Nephron progenitor cell (in vitro differentiated cells): Measurements from ENCODE around the gene TLR2.

ENCODE experiments used
- DNase-seq: peaks from one replicate; pipeline ENCODE4 v3.0.0; 2021
- H3K27ac Mint-ChIP-seq: 2 replicates; pipeline ENCODE4 v1.8.0; 2021; ENCODE audit warnings: mild to moderate bottlenecking, moderate library complexity, mixed read lengths
- H3K27me3 Mint-ChIP-seq: 2 replicates; pipeline ENCODE4 v1.8.0; 2021; ENCODE audit warnings: mild to moderate bottlenecking, low read depth, mixed read lengths; ENCODE audit not compliant: poor library complexity
- H3K36me3 Mint-ChIP-seq: 2 replicates; pipeline ENCODE4 v1.8.0; 2021; ENCODE audit warnings: low read depth, mixed read lengths
- H3K4me1 Mint-ChIP-seq: 2 replicates; pipeline ENCODE4 v1.8.0; 2021; ENCODE audit warnings: mixed read lengths
- H3K4me3 Mint-ChIP-seq: 2 replicates; pipeline ENCODE4 v1.8.0; 2021; ENCODE audit warnings: mild to moderate bottlenecking, moderate library complexity, mixed read lengths
- H3K9me3 Mint-ChIP-seq: 2 replicates; pipeline ENCODE4 v1.8.0; 2021; ENCODE audit warnings: mild to moderate bottlenecking, moderate library complexity, mixed read lengths
- TF ChIP-seq, protein P1 (sequence below): fragments of 200-600 bp; sonication (generic); IDR thresholded peaks from 2 replicates; pipeline ENCODE4 v1.5.0; 2021; ENCODE audit warnings: antibody characterized with exemption

TLR2 gene

DNA sequence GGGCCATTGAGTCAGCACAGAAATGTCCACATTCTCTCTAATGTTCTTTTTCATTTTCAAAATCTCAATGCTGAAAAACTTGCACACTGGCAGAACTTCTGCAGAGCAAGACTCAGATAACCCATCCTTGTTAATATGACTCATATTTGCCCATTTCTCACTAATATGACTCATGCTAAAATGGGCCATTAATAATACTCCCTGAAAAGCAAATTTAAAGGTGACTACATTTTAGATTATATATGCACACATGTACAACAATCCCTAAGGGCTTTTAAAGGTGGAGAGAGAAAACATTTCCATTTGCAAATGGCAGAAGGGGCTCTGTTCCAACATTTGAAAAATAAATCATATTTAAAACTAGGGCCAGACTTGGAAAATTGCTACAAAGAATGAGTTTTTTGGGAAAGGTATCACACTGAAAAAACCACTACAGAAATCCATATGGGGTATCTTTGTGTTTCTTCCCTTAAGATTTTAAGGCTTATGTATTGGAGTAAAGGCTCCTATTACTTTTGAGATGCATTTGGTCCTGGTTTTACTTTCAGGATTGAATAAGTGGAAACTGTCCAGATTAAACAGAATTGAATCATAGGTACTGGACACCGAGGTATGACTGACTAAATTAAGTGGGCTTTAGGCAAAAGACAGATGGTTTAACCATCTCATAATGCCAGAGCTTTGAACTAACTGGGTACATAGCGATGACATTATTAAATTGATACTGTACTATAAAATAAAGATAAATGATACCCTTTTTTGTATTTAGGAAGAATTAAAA is 30.0 kb downstream of the TLR2 start:
- Mint-ChIP-seq H3K9me3 (no peaks in the 10 kb centered on the region), H3K27me3 (peaks cover 10% of the 10 kb centered on the region), H3K27ac (no peak overlapping the region), H3K4me1 (no peaks in the 10 kb centered on the region), H3K36me3 (peaks cover 3% of the 10 kb centered on the region), H3K4me3 (no peak overlapping the region)
- no peak for DNase-seq
- TF ChIP-seq, protein P1, sequence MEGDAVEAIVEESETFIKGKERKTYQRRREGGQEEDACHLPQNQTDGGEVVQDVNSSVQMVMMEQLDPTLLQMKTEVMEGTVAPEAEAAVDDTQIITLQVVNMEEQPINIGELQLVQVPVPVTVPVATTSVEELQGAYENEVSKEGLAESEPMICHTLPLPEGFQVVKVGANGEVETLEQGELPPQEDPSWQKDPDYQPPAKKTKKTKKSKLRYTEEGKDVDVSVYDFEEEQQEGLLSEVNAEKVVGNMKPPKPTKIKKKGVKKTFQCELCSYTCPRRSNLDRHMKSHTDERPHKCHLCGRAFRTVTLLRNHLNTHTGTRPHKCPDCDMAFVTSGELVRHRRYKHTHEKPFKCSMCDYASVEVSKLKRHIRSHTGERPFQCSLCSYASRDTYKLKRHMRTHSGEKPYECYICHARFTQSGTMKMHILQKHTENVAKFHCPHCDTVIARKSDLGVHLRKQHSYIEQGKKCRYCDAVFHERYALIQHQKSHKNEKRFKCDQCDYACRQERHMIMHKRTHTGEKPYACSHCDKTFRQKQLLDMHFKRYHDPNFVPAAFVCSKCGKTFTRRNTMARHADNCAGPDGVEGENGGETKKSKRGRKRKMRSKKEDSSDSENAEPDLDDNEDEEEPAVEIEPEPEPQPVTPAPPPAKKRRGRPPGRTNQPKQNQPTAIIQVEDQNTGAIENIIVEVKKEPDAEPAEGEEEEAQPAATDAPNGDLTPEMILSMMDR: no peak

DNA sequence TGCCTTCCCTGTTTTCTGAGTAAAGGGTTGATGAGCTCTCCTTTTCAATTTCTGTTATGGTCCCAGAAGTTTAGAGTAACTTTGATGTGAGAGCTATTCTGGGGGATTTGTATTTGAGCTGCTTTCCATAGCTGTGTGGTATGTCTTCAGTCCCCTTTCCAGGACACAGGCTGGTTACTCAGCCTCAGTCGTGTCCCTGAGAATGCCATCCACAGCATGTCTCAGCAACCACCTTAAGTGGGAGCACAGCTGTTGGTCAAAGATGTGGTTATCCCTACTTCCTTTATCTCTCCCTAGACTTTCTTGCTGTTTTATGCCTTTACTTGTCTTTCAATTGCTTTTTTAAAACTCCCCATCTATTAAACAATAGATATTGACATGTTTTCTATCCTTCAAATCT is 38.0 kb downstream of the TLR2 start:
- Mint-ChIP-seq H3K9me3 (no peaks in the 10 kb centered on the region), H3K36me3 (peaks cover 6% of the 10 kb centered on the region), H3K27ac (no peak overlapping the region), H3K4me3 (no peak overlapping the region), H3K27me3 (peaks cover 10% of the 10 kb centered on the region), H3K4me1 (no peaks in the 10 kb centered on the region)
- DNase-seq: no peak
- TF ChIP-seq, protein P1: no peak

DNA sequence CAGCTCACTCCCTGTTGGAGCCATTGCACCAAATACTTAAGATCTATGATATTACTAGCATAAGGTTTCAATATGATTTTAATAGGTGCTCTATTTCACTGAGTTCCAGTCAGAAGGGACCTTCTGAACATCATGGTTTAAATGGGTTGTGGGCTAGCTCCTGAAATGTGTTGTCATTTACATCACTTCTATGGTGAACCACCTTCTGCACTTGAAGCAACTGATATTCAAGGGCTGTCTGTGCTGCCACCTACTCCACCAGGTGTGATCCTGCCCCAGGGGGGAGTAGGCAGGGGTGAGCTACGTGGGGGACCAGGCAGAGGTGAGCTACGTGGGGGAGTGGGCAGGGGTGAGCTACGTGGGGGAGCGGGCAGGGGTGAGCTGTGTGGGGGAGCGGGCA is 40.5 kb downstream of the TLR2 start:
- no peak overlapping the region for H3K27ac Mint-ChIP-seq
- no peak overlapping the region for H3K4me3 Mint-ChIP-seq
- no peaks in the 10 kb centered on the region for H3K36me3 Mint-ChIP-seq
- no peaks in the 10 kb centered on the region for H3K9me3 Mint-ChIP-seq
- H3K4me1 Mint-ChIP-seq: no peaks in the 10 kb centered on the region
- TF ChIP-seq, protein P1: no peak
- no peak for DNase-seq
- peaks cover 10% of the 10 kb centered on the region for H3K27me3 Mint-ChIP-seq

DNA sequence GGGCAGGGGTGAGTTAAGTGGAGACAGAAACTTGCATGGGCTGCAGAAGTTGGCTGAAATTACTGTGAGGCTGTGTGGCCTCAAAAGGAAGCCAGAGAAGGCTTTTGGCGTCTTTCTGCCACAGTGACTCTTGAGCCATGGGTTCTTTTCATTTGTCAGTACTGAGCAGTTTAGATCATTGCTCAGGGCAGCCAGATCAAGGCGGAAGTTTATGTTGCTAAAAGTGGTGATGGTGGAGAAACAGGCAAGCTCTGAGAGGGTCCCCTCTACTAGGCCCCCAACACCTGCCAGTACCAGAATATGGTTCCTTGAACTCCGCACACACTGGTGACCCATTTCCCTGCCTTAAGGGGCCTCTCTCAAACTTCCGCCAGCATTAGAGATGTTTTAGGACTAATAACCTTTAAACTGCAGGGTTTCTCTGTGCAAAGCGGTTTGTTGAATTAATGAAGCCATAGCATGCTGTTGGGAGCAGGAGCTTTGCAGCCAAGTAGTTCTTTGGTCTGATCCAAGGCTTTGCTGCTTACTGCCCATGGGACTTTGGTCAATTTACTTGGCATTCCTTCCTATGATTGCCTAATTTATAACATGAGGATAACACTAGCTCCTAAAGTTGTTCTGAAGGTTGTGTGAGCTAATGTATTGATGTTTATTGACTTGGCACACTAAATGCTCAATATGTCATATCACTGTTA is 41.2 kb downstream of the TLR2 start:
- DNase-seq: no peak
- H3K36me3 Mint-ChIP-seq: no peaks in the 10 kb centered on the region
- no peak overlapping the region for H3K4me3 Mint-ChIP-seq
- TF ChIP-seq, protein P1: no peak
- no peaks in the 10 kb centered on the region for H3K9me3 Mint-ChIP-seq
- peaks cover 10% of the 10 kb centered on the region for H3K27me3 Mint-ChIP-seq
- no peak overlapping the region for H3K27ac Mint-ChIP-seq
- H3K4me1 Mint-ChIP-seq: no peaks in the 10 kb centered on the region

DNA sequence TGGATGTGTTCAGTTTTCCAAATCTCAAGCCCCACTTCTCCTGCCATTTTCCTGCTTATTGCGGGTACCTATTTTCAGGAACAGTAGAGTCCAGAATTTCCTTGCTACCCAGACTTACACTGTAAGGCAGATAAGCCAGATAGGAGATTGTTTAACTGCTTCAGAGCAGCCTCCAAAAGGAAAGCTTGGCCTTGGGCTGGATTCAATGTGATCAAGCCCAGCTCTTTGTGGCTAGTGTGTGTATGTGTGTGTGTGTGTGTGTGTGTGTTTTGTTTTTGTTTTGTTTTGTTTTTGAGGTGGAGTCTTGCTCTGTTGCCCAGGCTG is 41.7 kb downstream of the TLR2 start:
- Mint-ChIP-seq H3K27ac (no peak overlapping the region), H3K4me3 (no peak overlapping the region), H3K4me1 (no peaks in the 10 kb centered on the region), H3K36me3 (no peaks in the 10 kb centered on the region), H3K27me3 (peaks cover 10% of the 10 kb centered on the region), H3K9me3 (no peaks in the 10 kb centered on the region)
- no peak for DNase-seq
- TF ChIP-seq, protein P1: no peak

DNA sequence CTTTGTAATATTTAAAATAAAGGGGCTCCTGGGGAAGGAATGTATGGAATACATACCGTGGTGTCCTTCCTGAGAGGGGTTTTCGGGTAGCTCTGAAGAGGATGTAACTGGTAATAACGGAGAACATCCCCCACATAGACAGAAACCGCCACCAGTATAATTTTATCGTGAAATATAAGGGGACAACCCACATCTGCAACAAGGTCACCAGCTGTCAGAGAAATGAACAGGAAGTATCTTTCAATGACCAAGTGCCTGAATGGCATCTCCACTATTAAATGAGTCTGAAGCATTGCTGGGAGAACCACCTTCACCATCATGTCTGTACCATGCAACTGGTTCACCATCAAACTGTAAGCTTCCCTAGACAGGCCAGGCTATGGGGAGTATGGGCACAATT is 44.1 kb downstream of the TLR2 start:
- no peak overlapping the region for H3K27ac Mint-ChIP-seq
- peaks cover 8% of the 10 kb centered on the region for H3K27me3 Mint-ChIP-seq
- H3K4me1 Mint-ChIP-seq: peaks cover 8% of the 10 kb centered on the region
- no peak overlapping the region for H3K4me3 Mint-ChIP-seq
- H3K9me3 Mint-ChIP-seq: no peaks in the 10 kb centered on the region
- TF ChIP-seq, protein P1: no peak
- DNase-seq: no peak
- no peaks in the 10 kb centered on the region for H3K36me3 Mint-ChIP-seq
